ENCODE measurements around the gene SMIM1.

The SMIM1 gene

GRCh38 chr1:3777647-3778589 is 5.4 kb downstream of the SMIM1 start:
- no peak for DNase-seq

GRCh38 chr1:3778590-3779264 is 6.2 kb downstream of the SMIM1 start:
- no peak for DNase-seq

GRCh38 chr1:3779265-3779911 is 6.8 kb downstream of the SMIM1 start:
- no peak for DNase-seq

DNA sequence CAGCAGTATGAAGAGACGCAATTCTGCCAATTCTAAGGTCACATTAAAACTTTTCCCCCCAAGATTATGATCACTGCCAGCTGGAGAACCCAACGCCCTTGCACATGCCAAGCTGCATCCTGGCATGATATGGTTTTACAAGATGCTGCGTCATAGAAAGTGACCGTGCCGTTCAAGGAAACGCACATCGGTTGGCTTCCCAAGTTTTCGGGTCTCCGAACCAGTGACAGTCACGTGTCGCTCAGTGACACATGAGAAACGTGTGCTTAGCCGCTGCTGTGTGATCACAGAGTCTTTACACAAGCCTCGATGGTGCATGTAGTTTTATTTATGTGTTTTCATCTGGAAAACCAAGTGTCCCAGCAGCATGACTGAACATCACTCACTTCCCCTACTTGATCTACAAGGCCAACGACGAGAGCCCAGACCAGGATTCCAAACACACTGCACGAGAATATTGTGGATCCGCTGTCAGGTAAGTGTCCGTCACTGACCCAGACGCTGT is 7.4 kb downstream of the SMIM1 start:
- DNase-seq, result no peak

DNA sequence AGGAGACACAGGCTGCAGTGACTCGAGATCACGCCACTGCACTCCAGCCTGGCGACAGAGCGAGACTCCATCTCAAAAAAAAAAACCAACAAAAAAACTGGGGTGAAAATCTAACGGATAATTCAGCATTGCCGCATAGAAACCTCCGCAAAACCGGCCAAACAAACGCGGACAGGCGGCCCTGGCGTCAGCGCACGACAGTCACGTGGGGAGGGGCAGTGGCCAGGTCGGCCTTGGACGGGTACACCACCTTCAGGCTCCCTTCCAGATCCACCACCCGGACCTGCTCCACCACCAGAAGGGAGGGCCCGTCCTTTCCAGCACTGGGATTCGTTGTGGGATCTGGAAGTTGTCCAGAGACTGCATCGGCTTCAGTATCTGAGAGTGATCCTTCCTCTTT is 8.4 kb downstream of the SMIM1 start:
- DNase-seq, result no peak

DNA sequence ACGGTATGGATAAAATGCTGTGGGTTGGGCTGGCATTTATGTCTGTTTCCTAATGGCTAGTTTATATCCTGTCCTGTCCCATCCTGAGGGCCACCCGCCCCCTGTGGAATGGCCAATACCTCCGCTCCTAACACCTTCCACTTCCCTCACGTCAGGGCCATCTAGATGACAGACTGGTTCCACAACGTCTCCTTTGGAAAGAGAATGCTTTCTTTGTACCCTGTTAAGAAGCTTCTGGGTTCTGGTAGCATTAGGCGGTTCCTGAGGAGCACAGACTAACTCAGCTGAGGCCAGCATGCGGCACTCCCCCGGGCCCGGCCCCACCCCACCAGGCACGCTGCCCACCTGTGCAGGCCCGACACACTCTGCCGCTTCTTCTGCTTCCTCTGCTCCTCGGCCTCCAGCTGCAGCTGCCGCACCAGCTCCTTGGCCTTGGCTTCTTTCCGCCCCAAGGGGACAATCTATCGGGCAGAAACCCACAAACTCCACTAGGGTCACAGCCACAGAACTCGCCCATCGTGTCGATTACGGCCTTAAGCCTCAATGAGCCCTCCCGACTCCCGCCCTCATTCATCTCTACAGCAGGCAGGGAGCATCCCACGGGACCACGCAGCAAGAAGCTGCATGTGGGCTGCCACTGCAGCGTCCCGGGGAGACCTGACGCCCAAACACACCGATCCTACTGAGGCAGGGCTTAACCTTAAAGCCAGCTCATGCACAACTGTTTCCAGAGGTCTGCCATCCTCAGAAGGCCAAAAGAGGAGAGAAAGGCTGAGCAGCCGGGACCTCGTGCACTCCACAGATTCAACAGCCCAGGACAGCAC is 11.3 kb downstream of the SMIM1 start:
- no peak for DNase-seq

DNA sequence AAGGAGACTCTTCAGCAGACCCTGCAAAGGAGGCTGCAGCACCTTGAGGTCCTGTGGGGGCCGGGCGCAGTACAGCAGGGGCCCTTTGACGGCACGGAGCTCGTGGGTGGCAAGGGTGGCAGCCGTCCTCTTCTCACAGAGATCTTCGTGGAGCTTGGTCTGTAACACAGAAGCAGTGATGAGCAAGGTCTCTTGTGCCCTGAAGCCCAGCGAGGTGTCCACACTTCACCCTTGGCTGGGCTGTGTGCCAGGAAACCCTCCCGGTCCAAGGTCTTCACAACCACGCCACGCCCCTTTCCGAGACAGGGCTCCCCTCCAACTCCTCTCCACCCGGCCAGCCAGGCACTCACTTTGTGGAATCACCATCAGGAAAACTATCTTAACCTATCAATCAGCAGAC is 12.5 kb downstream of the SMIM1 start:
- no peak for DNase-seq

DNA sequence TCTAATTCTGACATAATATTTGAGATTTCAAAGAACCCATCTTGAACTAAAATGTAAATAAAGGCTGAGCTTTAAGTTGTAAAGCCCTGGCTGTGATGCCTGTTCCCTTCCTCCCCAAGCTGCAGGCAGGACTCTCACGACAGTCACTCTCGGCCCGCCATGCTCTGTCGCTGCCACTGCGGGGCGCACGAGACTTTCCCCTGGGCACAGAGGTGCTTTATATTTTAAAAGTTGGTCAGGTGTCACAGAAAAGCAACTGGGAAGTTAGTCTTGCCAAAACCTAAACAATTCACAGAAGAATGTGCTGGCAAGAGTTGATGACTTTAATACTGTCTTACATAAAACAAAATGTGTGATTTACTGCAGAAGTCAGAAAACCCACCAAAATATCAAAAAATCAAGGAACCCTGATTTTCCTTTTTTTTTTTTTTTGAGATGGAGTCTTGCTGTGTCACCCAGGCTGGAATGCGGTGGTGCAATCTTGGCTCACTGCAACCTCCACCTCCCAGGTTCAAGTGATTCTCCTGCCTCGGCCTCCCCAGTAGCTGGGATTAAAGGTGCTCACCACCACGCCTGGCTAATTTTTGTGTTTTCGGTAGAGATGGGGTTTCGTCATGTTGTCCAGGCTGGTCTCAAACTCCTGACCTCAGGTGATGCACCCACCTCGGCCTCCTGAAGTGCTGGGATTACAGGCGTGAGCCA is 13.1 kb downstream of the SMIM1 start:
- no peak for DNase-seq

DNA sequence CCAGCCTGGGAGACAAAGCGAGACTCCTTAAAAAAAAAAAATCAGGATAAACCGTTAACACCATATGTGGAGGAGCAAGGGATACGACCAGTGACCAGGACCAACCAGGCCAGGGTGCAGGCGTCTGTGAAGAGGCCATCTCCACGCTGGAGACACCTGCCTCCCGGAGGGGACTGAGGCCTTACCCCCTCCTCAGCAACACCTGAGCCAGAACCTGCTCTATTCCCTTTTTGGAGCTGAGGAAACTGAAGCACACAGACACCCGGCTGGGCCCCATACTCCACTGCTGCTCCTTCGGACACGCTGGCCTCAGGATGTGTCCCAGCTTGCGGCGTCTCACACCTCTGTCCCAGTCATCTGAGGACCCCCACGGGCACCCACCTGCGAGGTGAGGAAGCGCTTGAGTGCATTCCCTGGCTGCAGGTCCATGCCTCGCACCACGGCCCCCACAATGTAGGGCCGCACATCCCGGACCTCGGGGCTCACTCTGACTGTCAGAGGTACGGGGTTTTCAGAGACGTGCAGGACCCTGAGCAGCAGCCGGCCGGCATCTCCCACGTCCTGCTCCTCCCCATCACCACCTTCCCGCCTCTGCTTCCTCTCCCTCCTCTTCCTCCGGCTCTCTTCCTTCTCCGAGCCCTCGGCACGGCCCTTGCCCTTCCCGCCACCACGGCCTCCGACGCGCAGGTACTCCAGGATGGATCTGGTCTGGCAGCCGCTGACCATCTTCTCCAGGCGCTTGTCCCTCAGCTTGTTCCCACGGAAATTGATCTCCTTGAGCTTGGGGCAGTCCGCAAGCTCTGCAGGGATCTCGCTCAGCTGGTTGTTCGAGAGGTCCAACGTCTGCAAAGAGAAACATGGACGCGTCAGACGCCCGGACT is 14.2 kb downstream of the SMIM1 start:
- no peak for DNase-seq

DNA sequence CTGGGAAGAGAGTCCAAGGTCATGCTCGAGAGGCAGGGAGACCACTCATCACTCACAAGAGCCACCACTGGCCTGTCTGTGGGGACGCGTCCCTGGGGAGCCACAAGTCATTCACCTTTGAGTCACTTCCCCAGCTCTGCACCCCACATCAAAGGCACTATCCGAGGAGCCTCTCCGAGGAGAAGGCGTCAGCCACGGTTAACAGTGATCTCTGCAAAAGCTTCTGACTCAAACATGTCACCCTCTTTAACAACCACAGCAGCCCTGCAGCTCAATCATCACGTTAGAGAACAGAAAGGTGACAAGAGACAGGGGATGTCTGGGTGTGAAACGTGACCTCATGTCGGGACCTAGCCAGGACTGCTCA is 14.8 kb downstream of the SMIM1 start:
- DNase-seq, result no peak

DNA sequence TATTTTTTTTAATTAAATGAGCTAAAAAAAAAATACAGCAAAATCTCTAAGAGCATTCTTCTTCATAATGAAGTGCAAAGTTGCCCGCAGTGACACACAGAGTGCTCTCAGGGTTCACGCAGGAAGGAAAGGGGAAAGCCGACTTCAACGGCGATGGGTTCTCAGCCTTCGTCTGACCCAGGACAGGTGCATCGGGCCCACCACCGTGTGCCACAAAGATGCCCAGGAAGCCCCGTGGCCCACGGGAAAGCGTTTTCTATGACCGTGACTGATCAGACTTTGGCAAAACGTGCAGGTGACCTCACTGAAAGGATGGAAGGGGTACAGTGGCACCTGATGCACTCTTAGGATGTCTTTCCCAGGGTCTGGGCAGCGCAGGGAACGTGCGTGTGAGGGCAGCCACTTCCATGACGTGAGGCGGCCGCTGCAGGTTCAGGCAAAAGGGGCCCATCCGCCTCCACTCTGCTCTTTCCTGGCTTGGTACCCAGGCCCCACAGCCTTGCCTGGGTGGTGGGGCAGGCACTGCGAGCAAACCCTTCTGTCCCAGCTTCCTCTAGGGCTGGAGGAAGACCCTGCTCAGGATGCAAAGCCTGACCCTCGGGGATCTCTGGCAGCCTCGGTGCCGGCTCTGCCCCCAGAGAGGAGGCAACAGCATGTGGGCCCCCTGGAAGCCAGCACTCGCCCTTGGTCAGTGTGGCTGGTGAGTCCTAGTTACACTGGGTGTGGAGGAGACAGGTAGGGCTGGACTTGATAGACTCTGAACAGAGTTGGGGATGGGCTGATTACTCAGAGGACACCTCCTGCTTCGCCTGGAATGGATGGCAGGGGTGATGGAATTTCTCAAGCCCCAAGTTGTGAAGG is 15.4 kb downstream of the SMIM1 start:
- DNase-seq, result no peak

DNA sequence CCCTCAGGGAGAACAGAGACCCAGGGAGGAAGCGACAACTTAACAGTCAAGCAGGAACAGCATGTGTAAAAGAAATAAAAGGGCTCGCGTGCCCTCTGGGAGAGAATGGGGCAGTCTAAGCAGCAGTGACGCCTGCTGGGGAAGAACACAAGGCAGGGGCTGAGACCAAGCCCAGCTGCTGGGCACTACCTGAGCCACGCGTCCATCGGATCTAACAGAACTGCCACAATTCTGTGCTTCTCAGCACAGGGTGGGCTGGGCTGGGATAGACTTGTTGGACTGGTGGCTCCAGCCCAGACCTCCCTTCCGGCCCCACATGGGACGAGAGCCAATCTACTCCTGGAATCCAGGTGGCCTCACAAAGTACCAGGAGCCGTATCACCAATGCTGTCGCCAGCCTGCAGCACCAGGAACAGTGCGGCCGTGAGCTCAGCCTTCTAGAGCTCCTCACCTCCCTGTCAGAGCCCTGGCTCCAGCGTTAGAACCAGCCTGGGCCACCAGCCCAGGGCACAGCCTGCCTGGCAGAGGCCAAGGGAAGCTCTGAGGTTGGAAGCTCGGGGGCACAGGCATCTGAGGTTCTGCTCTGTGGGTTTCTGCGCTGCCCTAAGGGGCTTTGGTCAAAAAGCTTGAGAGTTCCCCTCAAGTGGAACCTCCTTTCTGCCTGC is 16.3 kb downstream of the SMIM1 start:
- no peak for DNase-seq

GRCh38 chr1:3789421-3790300 is 17.1 kb downstream of the SMIM1 start:
- DNase-seq, result no peak

- no peak for DNase-seq
Measured at GRCh38 chr1:3790500-3790923, 18.0 kb downstream of the SMIM1 start.

DNA sequence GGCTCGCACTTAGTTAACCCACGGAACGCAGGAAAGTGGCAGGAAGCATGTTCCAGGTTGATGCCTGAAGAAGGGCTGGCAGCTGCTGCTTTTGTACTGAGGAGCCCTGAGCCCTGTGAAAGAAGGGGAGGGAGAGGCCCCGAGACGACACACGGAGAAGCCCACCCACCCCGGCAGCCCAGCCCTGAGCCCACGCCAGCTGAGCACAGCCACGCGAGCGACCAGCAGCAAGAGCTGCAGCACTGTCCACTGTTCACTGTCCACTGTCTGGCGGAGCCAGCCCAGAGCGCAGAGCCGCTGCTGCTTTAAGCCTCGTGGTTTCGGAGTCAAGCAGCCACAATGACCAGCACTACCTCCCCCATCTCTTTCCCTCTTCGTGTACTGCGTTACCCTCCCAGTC is 18.4 kb downstream of the SMIM1 start:
- no peak for DNase-seq

DNA sequence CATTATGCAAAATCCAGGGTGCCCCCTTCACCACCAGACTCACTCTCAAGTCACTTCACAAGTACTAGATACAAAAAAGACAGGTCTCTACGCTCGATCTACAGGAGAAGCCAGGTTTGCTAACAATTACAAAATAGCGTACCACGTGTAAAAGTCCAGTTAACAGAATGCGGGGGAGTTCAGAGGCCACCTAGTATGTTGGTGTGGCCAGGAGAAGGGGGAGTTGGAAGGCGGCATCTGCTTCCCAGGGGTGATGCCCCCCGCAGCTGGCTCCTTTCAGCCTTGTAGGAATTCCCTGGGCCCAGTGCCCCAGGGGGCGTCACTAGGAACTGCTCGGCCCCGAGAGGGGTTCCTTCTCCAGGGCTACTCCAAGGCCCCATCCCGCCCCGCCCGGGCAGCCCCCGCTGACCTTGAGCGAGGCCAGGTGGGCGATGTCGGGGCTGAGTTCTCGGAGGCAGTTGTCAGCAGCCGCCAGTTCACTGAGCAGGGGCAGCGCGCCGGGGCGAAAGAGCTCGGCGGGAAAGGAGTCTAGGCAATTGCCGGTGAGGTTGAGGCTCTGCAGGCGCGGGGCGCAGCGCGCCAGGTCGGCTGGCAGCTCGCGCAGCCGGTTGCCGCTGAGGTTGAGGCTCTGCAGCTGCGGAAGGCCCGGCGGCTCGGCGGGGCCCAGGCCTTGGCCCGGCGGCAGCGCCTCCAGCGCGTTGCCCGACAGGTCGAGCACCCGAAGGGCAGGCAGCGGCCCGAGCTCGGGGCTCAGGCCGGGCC is 23.1 kb downstream of the SMIM1 start:
- DNase-seq, result no peak

GRCh38 chr1:3796215-3797061 is 23.9 kb downstream of the SMIM1 start, which contains the start of gene LRRC47:
LRRC47 (minus strand) TSS chr1:3796498; CDS start chr1:3796476, 22 bp downstream.
- DNase-seq, result peak; percentile 90
